Skeletal muscle satellite cell (primary cell): ENCODE measurements around the gene ANKS1B.

ENCODE experiments used
- H3K27me3 ChIP-seq: 2 replicates; pipeline ENCODE4 v1.7.0; 2013; ENCODE audit warnings: low read length; ENCODE audit not compliant: control insufficient read depth, insufficient read depth
- H3K36me3 ChIP-seq: 2 replicates; pipeline ENCODE4 v1.7.0; 2013; ENCODE audit warnings: mild to moderate bottlenecking, control low read depth, low read length; ENCODE audit not compliant: insufficient read depth
- H3K4me1 ChIP-seq: 2 replicates; pipeline ENCODE4 v1.7.0; 2013; ENCODE audit warnings: low read length; ENCODE audit not compliant: control insufficient read depth, insufficient read depth
- H3K4me2 ChIP-seq: 2 replicates; pipeline ENCODE4 v1.7.0; 2013; ENCODE audit warnings: mild to moderate bottlenecking, low read length
- H3K4me3 ChIP-seq: 2 replicates; pipeline ENCODE4 v1.7.0; 2013; ENCODE audit warnings: low read length
- H3K9ac ChIP-seq: 2 replicates; pipeline ENCODE4 v1.7.0; 2013; ENCODE audit warnings: mild to moderate bottlenecking, low read depth, low read length, moderate library complexity
- H3K9me3 ChIP-seq: replicated peaks from 2 replicates; pipeline ENCODE4 v1.7.0; 2013; ENCODE audit warnings: mild to moderate bottlenecking, control low read depth, low read length

The ANKS1B gene

GRCh38 chr12:99552022-99552421, 432.7 kb downstream of the ANKS1B start:
- H3K4me1 ChIP-seq, result no peaks in the 10 kb centered on the region
- no peaks in the 10 kb centered on the region for H3K9me3 ChIP-seq
- no peaks in the 10 kb centered on the region for H3K36me3 ChIP-seq
- H3K9ac ChIP-seq, result no peak overlapping the region
- no peaks in the 10 kb centered on the region for H3K27me3 ChIP-seq
- no peak overlapping the region for H3K4me3 ChIP-seq
- no peak overlapping the region for H3K4me2 ChIP-seq

DNA sequence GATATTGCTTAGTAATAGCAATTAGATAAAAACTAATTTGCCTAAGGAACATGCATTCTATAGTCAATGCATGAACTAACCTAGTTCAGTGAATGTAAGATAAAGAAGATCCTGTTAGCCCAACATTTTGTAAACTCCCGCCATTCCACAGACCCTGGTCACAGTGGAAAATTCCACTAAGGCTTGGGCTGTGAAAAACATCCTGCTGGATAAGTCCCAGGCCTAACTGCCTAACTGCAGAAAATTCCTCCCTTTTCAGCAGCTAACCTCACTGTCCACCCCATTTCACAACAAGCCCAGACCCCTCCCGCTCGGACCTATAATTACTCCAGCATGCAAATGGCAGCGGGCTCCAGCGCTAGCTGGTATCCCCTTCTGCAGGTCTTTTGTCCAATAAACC, 435.1 kb downstream of the ANKS1B start:
- Histone ChIP-seq H3K4me3 (no peak overlapping the region), H3K4me2 (no peak overlapping the region), H3K36me3 (no peaks in the 10 kb centered on the region), H3K9ac (no peak overlapping the region), H3K9me3 (no peaks in the 10 kb centered on the region), H3K4me1 (no peaks in the 10 kb centered on the region), H3K27me3 (no peaks in the 10 kb centered on the region)

DNA sequence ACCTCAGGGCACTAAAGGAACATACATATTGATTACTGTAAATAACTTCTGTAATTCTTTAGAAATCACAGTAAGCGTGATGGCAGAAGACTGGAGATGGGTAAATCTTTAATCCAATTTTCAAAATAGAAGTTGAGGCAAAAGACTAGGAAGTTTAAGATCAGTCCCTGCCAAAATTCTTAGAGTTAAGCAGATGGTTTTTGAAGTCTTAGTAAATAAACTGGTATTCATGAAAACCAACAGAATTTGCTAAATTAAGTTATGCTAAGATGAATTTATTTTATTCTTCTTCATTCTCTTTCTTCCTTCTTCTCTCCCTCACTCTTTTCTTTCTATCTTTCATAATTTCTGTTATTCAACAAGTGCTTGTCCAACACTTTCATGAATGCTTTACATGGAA, 435.5 kb downstream of the ANKS1B start:
- no peak overlapping the region for H3K4me3 ChIP-seq
- no peaks in the 10 kb centered on the region for H3K27me3 ChIP-seq
- no peaks in the 10 kb centered on the region for H3K9me3 ChIP-seq
- H3K36me3 ChIP-seq, result no peaks in the 10 kb centered on the region
- H3K4me1 ChIP-seq, result no peaks in the 10 kb centered on the region
- no peak overlapping the region for H3K4me2 ChIP-seq
- no peak overlapping the region for H3K9ac ChIP-seq

DNA sequence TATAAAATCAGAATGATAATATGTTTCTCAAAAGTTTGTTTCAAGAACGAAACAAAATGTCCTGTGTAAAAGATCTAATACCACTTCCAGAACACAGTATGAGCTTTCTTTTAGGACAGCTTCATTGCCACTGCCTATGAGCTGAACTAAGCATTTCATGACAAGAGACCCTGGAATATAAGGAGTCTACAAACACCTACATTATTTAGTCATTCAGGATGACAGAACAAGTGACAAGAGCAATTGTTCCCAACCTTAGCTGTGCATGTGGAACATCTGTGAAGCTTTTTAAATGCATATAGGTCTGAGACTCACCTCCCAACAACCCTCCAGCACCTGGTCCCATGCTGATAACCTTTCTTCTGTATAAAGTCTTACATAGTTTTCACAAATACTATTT, 440.3 kb downstream of the ANKS1B start:
- no peaks in the 10 kb centered on the region for H3K4me1 ChIP-seq
- no peak overlapping the region for H3K4me2 ChIP-seq
- H3K9me3 ChIP-seq, result no peaks in the 10 kb centered on the region
- no peak overlapping the region for H3K4me3 ChIP-seq
- H3K27me3 ChIP-seq, result no peaks in the 10 kb centered on the region
- no peak overlapping the region for H3K9ac ChIP-seq
- no peaks in the 10 kb centered on the region for H3K36me3 ChIP-seq

DNA sequence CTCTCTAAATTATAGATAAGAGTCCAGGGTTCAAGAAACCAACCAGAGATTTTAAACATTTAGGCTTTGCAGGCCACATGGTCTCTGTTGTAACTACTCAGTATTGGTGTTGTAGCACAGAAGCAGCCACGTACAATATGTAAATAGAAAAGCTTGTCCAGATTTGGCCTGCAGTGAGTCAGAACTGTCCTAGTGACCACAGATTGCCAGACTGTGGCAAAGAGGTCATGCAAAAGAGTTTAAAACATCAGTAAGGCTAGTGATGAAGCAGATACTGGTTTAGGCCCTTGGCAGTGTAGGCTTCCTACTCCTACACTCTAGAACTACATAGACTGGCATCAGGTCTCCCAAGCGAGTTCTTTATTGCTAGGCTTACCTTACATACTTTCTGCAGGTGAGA, 454.8 kb downstream of the ANKS1B start:
- no peaks in the 10 kb centered on the region for H3K9me3 ChIP-seq
- no peaks in the 10 kb centered on the region for H3K36me3 ChIP-seq
- H3K4me1 ChIP-seq, result peaks cover 3% of the 10 kb centered on the region
- no peak overlapping the region for H3K4me2 ChIP-seq
- no peak overlapping the region for H3K9ac ChIP-seq
- H3K27me3 ChIP-seq, result no peaks in the 10 kb centered on the region
- no peak overlapping the region for H3K4me3 ChIP-seq

- Histone ChIP-seq H3K9me3 (no peaks in the 10 kb centered on the region), H3K27me3 (no peaks in the 10 kb centered on the region), H3K4me3 (no peak overlapping the region), H3K9ac (no peak overlapping the region), H3K36me3 (no peaks in the 10 kb centered on the region), H3K4me2 (no peak overlapping the region), H3K4me1 (peaks cover 3% of the 10 kb centered on the region)
Observed at GRCh38 chr12:99528478-99528877, 456.3 kb downstream of the ANKS1B start.

- Histone ChIP-seq H3K9ac (no peak overlapping the region), H3K9me3 (no peaks in the 10 kb centered on the region), H3K4me2 (no peak overlapping the region), H3K4me1 (no peaks in the 10 kb centered on the region), H3K27me3 (no peaks in the 10 kb centered on the region), H3K36me3 (no peaks in the 10 kb centered on the region), H3K4me3 (no peak overlapping the region)
Observed at GRCh38 chr12:99523853-99524252, 460.9 kb downstream of the ANKS1B start.

DNA sequence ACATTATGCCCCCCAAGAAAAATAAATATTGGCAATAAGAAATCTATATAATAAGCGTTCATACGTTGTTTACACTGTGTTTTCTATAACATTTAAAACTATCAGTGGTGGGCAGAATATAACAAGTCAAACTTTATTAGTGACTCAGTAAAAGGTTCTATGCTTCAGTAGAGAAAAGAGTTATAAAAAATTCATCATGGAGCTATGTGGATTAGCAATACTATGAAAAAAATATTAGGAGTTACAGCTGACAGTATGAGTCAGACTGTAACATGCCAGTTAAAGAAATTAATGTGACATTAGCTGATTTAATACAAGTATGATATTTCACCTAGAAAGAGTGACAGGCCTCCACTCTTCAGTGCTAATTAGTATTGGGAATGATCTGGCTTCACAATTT, 462.3 kb downstream of the ANKS1B start:
- no peaks in the 10 kb centered on the region for H3K36me3 ChIP-seq
- no peaks in the 10 kb centered on the region for H3K27me3 ChIP-seq
- no peak overlapping the region for H3K4me3 ChIP-seq
- H3K9ac ChIP-seq, result no peak overlapping the region
- H3K9me3 ChIP-seq, result no peaks in the 10 kb centered on the region
- H3K4me2 ChIP-seq, result no peak overlapping the region
- no peaks in the 10 kb centered on the region for H3K4me1 ChIP-seq

DNA sequence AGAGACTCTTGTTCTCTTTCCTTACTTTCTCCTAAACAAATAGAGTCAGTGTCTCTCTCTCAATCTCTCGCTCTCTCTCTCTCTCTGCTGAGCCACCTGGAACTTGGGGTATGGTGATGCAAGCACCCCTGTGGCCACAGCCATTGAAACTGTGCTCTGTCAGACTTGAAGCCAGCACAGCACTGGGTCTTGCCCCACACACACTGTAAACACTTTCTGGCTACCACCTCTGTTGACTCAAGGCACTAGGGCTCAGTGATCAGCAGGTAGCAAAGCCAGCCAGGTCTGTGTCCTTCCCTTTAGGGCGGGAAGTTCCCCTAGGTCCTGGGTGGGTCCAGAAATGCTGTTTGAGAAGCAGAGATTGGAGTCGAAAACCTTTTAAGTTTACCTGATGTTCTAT, 463.1 kb downstream of the ANKS1B start:
- no peak overlapping the region for H3K9ac ChIP-seq
- no peaks in the 10 kb centered on the region for H3K4me1 ChIP-seq
- no peaks in the 10 kb centered on the region for H3K36me3 ChIP-seq
- no peak overlapping the region for H3K4me2 ChIP-seq
- no peaks in the 10 kb centered on the region for H3K27me3 ChIP-seq
- H3K9me3 ChIP-seq, result no peaks in the 10 kb centered on the region
- H3K4me3 ChIP-seq, result no peak overlapping the region

DNA sequence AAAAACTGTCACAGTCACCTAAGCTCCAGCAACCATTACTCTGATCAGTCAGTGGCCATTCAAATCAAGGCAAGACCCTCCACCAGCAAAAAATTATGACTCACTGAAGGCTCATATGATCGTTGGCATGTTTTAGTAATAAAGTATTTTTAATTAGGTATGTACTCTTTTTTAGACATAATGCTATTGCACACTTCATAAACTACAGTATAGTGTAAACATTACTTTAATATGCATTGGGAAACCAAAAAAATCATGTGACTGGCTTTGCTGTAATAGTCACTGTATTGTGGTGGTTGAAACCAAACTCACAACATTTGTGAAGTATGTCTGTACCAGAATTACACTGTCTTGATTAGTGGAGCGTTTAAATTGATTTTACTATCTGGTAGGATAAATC, 471.7 kb downstream of the ANKS1B start:
- H3K9ac ChIP-seq, result no peak overlapping the region

DNA sequence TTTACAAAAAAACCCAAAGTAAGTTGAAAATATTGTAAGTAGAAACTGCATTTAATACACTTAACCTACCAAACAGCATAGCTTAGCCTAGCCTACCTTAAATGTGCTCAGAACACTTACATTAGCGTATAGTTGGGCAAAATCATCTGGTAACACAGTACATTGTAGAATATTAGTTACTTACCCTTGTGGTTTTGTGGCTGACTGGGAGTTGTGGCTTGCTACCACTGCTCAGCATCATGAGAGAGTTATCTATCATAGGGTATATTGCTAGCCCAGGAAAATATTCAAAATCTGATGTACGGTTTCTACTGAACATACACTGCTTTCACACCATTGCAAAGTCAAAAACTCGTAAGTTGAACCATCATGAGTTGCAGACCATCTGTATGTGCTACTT, 478.9 kb downstream of the ANKS1B start:
- Histone ChIP-seq H3K4me1 (no peaks in the 10 kb centered on the region), H3K36me3 (no peaks in the 10 kb centered on the region), H3K9me3 (no peaks in the 10 kb centered on the region), H3K4me3 (no peak overlapping the region), H3K27me3 (no peaks in the 10 kb centered on the region), H3K4me2 (no peak overlapping the region), H3K9ac (no peak overlapping the region)

More for the DNA sequence above, 471.7 kb downstream of the ANKS1B start:
- no peaks in the 10 kb centered on the region for H3K36me3 ChIP-seq
- H3K27me3 ChIP-seq, result no peaks in the 10 kb centered on the region
- H3K4me1 ChIP-seq, result no peaks in the 10 kb centered on the region
- H3K4me3 ChIP-seq, result no peak overlapping the region
- no peaks in the 10 kb centered on the region for H3K9me3 ChIP-seq
- no peak overlapping the region for H3K4me2 ChIP-seq

DNA sequence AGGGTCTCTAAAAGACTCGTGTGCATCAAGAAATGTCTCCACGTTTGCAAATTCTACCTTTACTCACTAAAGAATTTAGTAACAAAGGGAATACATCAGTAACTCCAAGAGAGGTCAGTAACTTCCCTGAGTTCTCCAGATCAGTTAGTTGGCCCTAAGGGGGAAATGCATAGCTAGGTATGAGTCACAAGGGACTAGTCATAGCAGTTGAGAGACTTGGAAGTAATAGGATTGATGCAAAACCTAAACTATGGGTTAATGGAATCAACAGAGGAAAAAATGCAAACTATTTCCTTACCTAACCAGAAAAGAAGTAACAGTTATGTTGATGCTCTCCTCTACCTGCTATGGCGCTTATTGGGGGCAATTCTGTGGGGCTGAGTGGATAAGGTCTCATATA, 486.0 kb downstream of the ANKS1B start:
- no peak overlapping the region for H3K4me3 ChIP-seq
- no peaks in the 10 kb centered on the region for H3K36me3 ChIP-seq
- H3K9me3 ChIP-seq, result no peaks in the 10 kb centered on the region
- no peaks in the 10 kb centered on the region for H3K27me3 ChIP-seq
- peaks cover 4% of the 10 kb centered on the region for H3K4me1 ChIP-seq
- no peak overlapping the region for H3K9ac ChIP-seq
- no peak overlapping the region for H3K4me2 ChIP-seq
